ENCODE measurements around the gene COL6A2.
"Not testable (repeated sequence)": the region's sequence is repeated elsewhere in the genome, so short reads cannot be mapped to it uniquely, and the experiment has no call there.

COL6A2 gene

GRCh38 chr21:46173573-46173972, 75.7 kb downstream of the COL6A2 start:
- H3K4me3 ChIP-seq (replicated peaks; ENCODE audit: low read depth, low read length), result no peak overlapping the region
- H3K36me3 ChIP-seq (ENCODE audit: control insufficient read depth, insufficient read depth, low read length), result no peaks in the 10 kb centered on the region
- DNase-seq (ENCODE audit: extremely low read depth, insufficient read length), result no peak
- TF ChIP-seq, protein P1, sequence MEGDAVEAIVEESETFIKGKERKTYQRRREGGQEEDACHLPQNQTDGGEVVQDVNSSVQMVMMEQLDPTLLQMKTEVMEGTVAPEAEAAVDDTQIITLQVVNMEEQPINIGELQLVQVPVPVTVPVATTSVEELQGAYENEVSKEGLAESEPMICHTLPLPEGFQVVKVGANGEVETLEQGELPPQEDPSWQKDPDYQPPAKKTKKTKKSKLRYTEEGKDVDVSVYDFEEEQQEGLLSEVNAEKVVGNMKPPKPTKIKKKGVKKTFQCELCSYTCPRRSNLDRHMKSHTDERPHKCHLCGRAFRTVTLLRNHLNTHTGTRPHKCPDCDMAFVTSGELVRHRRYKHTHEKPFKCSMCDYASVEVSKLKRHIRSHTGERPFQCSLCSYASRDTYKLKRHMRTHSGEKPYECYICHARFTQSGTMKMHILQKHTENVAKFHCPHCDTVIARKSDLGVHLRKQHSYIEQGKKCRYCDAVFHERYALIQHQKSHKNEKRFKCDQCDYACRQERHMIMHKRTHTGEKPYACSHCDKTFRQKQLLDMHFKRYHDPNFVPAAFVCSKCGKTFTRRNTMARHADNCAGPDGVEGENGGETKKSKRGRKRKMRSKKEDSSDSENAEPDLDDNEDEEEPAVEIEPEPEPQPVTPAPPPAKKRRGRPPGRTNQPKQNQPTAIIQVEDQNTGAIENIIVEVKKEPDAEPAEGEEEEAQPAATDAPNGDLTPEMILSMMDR (IDR thresholded peaks at IDR 0.05; ENCODE audit: insufficient read depth, low read length, poor library complexity, severe bottlenecking), result no peak
- no peaks in the 10 kb centered on the region for H3K27me3 ChIP-seq (replicated peaks; ENCODE audit: control insufficient read depth, insufficient read depth, low read length)

DNA sequence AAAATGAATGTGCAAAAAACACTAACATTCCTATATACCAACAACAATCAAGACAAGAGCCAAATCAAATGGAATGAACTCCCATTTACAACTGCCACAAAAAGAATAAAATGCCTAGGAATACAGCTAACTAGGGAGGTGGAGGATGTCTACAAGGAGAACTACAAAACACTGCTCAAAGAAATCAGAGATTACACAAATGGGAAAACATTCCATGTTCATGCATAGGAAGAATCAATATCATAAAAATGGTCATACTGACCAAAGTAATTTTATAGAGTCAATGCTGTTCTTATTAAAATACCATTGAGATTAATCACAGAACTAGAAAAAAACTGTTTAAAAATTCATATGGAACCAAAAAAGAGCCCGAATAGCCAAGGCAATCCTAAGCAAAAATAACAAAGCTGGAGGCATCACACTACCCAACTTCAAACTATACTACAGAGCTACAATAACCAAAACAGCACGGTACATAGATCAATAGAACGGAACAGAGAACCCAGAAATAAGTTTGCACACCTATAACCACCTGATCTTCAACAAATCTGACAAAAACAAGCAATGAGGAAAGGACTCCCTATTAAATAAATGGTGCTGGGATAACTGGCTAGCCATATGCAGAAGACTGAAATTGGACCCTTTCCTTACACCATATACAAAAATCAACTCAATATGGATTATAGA, 78.7 kb downstream of the COL6A2 start:
- DNase-seq (ENCODE audit: extremely low read depth, insufficient read length); H3K27me3 ChIP-seq (replicated peaks; ENCODE audit: control insufficient read depth, insufficient read depth, low read length); H3K36me3 ChIP-seq (ENCODE audit: control insufficient read depth, insufficient read depth, low read length); H3K4me3 ChIP-seq (replicated peaks; ENCODE audit: low read depth, low read length): not testable (repeated sequence)

DNA sequence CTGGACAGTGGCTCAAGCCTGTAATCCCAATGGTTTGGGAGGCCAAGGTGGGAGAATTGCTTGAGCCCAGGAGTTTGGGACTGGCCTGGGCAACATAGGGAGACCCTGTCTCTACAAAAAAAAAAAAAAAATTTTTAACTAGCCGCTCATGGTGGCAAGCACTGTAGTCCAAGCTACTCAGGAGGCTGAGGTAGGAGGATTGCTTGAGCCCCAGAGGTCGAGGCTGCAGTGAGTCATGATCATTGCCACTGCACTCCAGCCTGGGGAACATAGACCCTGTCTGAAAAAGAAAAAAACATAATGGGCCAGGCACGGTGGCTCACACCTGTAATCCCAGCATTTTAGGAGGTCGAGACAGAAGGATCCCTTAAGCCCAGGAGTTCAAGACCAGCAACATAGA, 81.0 kb downstream of the COL6A2 start:
- no peak overlapping the region for H3K4me3 ChIP-seq (replicated peaks; ENCODE audit: low read depth, low read length)
- no peaks in the 10 kb centered on the region for H3K36me3 ChIP-seq (ENCODE audit: control insufficient read depth, insufficient read depth, low read length)
- TF ChIP-seq, protein P1 (IDR thresholded peaks at IDR 0.05; ENCODE audit: insufficient read depth, low read length, poor library complexity, severe bottlenecking), result no peak
- H3K27me3 ChIP-seq (replicated peaks; ENCODE audit: control insufficient read depth, insufficient read depth, low read length), result no peaks in the 10 kb centered on the region
- DNase-seq (ENCODE audit: extremely low read depth, insufficient read length), result no peak
